Osteocyte (in vitro differentiated cells): ENCODE measurements around the gene MUC20. TPM values are rescaled to one million over a fixed set of nuclear protein-coding genes. Genes with fewer than 3 reads are reported as not detected.

Experiments
- DNase-seq: peaks from one replicate; pipeline ENCODE4 v3.0.0; 2021; ENCODE audit warnings: mixed read lengths; ENCODE audit not compliant: unreplicated experiment; ENCODE audit errors: extremely low spot score
- H3K27ac Mint-ChIP-seq: one replicate; pipeline ENCODE4 v1.8.0; 2021; ENCODE audit warnings: mild to moderate bottlenecking, mixed read lengths; ENCODE audit not compliant: unreplicated experiment
- H3K27me3 Mint-ChIP-seq: one replicate; pipeline ENCODE4 v1.8.0; 2021; ENCODE audit warnings: mixed read lengths; ENCODE audit not compliant: unreplicated experiment
- H3K36me3 Mint-ChIP-seq: one replicate; pipeline ENCODE4 v1.8.0; 2021; ENCODE audit warnings: mixed read lengths; ENCODE audit not compliant: unreplicated experiment
- H3K4me1 Mint-ChIP-seq: one replicate; pipeline ENCODE4 v1.8.0; 2021; ENCODE audit warnings: mixed read lengths; ENCODE audit not compliant: unreplicated experiment
- H3K4me3 Mint-ChIP-seq: one replicate; pipeline ENCODE4 v1.8.0; 2021; ENCODE audit warnings: mild to moderate bottlenecking, moderate library complexity, mixed read lengths; ENCODE audit not compliant: unreplicated experiment
- H3K9me3 Mint-ChIP-seq: one replicate; pipeline ENCODE4 v1.8.0; 2021; ENCODE audit warnings: mixed read lengths; ENCODE audit not compliant: unreplicated experiment
- total RNA-seq: library from RNA; stranded (reverse); gene quantifications from 2 replicates; pipeline ENCODE4 v1.2.1, GENCODE V29; 2021
- TF ChIP-seq, protein P1 (sequence below): fragments of 200-600 bp; sonication (generic); IDR thresholded peaks from 2 replicates; pipeline ENCODE4 v1.5.0; 2021; ENCODE audit warnings: antibody characterized with exemption, mild to moderate bottlenecking, moderate library complexity

MUC20 gene
- total RNA-seq, 1 donor from 2014 or later = 7.6 TPM

DNA sequence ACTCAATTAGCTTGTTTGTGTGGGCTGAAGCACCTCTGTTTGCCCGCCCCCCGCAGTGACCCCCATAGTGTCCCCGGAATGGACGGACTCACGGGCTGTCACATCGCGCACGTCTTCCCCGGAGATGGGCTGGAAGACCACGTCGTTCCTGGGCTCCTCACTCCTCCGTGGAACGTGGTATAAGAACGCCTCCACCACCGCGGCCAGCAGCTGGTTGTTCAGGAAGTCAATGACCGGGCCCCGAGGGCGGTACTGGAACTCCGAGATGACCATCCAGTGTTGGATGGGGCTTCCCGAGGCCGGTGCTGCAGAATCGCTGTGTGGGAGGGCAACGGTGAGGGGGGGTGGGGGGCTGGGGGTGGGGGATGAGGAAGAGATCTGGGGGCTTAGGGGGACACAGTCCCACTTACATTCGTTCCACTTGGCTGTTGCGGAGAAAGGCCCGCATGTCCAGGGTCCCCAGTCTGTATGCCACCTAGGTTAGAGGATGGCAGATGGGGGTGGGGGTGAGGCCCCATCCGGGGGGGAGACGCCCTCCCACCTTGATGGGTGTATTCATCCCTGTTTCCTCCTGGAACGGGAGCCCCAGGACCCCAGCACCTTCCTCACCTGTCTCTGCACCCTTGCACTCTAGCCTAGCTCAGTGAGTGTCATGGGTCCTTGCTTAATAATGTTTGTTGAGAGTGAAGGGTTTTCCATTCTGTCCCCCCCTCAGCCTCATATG, 30.2 kb downstream of the MUC20 start:
- TF ChIP-seq, protein P1, sequence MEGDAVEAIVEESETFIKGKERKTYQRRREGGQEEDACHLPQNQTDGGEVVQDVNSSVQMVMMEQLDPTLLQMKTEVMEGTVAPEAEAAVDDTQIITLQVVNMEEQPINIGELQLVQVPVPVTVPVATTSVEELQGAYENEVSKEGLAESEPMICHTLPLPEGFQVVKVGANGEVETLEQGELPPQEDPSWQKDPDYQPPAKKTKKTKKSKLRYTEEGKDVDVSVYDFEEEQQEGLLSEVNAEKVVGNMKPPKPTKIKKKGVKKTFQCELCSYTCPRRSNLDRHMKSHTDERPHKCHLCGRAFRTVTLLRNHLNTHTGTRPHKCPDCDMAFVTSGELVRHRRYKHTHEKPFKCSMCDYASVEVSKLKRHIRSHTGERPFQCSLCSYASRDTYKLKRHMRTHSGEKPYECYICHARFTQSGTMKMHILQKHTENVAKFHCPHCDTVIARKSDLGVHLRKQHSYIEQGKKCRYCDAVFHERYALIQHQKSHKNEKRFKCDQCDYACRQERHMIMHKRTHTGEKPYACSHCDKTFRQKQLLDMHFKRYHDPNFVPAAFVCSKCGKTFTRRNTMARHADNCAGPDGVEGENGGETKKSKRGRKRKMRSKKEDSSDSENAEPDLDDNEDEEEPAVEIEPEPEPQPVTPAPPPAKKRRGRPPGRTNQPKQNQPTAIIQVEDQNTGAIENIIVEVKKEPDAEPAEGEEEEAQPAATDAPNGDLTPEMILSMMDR = no peak
- peaks cover 18% of the 10 kb centered on the region for H3K27me3 Mint-ChIP-seq
- peaks cover 5% of the 10 kb centered on the region for H3K4me1 Mint-ChIP-seq
- no peak for DNase-seq
- no peak overlapping the region for H3K27ac Mint-ChIP-seq
- H3K36me3 Mint-ChIP-seq = peaks cover 5% of the 10 kb centered on the region
- no peak overlapping the region for H3K4me3 Mint-ChIP-seq
- no peaks in the 10 kb centered on the region for H3K9me3 Mint-ChIP-seq

DNA sequence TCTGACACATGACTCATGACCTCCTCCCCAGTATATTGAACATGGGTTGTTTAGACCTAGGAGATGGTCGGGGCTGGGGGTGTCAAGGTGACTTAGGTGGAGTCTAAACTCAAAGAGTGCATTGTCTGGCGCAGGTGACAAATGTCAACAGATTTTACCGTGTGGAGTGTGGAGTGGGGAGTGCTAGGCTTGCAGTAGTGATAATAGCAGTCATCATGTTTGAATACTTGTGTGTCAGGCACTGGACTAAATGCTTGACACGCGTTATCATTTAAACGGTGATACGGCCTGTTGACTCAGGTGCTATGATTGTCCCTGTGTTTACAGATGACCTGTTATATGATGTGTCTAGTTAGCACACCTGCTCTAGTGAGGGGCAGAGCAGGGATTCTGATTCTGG, 30.8 kb downstream of the MUC20 start:
- no peak for DNase-seq
- Mint-ChIP-seq H3K9me3 (no peaks in the 10 kb centered on the region), H3K27ac (no peak overlapping the region), H3K36me3 (peaks cover 5% of the 10 kb centered on the region), H3K4me3 (no peak overlapping the region), H3K27me3 (peaks cover 15% of the 10 kb centered on the region), H3K4me1 (peaks cover 5% of the 10 kb centered on the region)
- TF ChIP-seq, protein P1 = no peak

DNA sequence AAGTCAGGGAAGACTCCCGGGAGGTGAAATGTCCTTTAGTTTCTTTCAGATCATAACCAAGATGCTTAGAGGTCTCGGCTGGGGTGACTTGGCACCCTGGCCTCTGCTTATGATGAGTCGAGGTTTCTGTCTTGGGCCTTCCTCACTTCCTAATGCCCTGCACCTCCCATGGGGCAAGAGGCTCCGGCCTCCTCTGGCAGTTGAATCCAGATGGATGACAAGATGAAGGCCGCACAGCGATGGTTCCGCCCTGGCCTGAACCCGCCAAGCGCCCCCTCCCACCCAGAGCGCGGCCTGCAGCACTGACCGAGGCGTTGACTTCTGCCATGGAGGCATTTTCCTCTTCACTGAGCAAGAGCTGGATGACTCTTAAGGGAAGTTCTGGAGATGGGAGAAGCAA, 31.3 kb downstream of the MUC20 start:
- Mint-ChIP-seq H3K36me3 (peaks cover 3% of the 10 kb centered on the region), H3K27ac (no peak overlapping the region), H3K4me1 (peaks cover 2% of the 10 kb centered on the region), H3K4me3 (no peak overlapping the region), H3K9me3 (no peaks in the 10 kb centered on the region), H3K27me3 (peaks cover 14% of the 10 kb centered on the region)
- TF ChIP-seq, protein P1 = no peak
- no peak for DNase-seq

DNA sequence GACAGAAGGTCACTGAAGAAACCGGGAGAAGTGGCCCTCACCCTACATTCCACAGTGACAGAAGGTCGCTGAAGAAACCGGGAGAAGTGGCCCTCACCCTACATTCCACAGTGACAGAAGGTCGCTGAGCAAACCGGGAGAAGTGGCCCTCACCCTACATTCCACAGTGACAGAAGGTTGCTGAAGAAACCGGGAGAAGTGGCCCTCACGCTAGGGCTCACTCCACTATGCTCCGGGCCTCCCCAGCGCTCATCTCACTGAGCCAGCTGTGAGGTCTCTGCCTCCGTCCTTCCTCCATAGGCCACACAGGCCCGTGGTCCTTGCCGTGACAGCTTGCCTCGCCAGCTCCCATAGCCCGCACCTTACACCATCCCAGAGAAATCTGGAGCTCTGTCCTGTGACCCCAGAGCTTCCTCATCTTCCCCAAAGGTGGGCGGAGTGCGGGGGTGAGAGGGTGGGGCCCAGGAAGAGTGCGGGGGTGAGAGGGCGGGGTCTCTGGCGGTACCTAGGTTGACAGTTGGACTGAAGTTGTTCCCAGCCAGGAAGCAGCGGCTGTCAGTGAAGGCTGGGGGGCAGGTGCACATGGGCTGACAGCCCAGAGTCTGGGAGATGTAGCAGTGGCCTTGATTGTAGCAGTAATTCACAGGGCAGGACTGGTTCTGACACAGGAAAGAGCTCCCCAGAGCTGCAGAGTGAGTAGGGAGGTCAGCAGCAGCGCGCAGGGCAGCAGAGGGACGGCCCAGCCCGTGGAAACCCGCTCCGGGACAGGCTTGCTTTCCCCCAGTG, 32.0 kb downstream of the MUC20 start:
- Mint-ChIP-seq H3K4me1 (peaks cover 2% of the 10 kb centered on the region), H3K27me3 (peaks cover 15% of the 10 kb centered on the region), H3K9me3 (no peaks in the 10 kb centered on the region), H3K4me3 (no peak overlapping the region), H3K27ac (peak overlapping the region; percentile 18), H3K36me3 (peaks cover 2% of the 10 kb centered on the region)
- DNase-seq = no peak
- TF ChIP-seq, protein P1 = no peak

DNA sequence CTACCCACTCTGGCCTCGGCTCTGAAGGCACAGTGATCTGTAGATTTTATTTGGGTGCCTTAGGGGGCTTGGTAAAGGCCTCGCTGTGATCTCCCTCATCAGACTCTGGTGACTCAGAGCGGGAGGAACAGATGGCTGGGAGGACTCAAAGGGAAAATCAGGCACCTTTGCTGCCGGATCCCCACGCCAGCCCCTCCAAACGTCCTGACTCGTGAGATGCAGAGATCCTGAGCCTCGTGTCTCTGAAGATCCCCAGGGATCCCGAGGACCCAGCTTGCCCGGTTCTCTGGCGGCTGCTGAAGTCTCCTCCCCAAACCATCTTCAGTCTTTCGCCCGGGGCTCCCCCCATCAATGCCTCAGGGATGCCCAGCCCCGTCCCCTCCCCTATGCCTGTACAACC, 32.8 kb downstream of the MUC20 start:
- no peak overlapping the region for H3K27ac Mint-ChIP-seq
- no peak overlapping the region for H3K4me3 Mint-ChIP-seq
- TF ChIP-seq, protein P1 = no peak
- peaks cover 19% of the 10 kb centered on the region for H3K27me3 Mint-ChIP-seq
- no peak for DNase-seq
- peaks cover 2% of the 10 kb centered on the region for H3K4me1 Mint-ChIP-seq
- no peaks in the 10 kb centered on the region for H3K9me3 Mint-ChIP-seq
- H3K36me3 Mint-ChIP-seq = peaks cover 2% of the 10 kb centered on the region
